ENCODE results near the gene MAP2K5. TPM values are rescaled to one million over a fixed set of nuclear protein-coding genes. Genes with fewer than 3 reads are reported as not detected.

MAP2K5 gene
- total and polyA plus RNA-seq, 9 of the 15 experiments (the other 6 are each of a cell fraction or from before 2014, with no cell fraction given) = 0.41 to 16.5 (median 7.5) TPM

- in situ Hi-C loops (cut with MboI) = no loop called here
- no peak for FAIRE-seq
- POLR2A ChIA-PET = interaction anchor here (1.1 to 1.3 kb wide), 2 partner anchors 10 to 17 kb away, joined by 3 to 4 read pairs; no protein-coding TSS in a partner anchor
- no peak for ATAC-seq
- Histone ChIP-seq H3K9me3 (replicated peaks; ENCODE audit: control insufficient read depth, insufficient read depth, low read depth, low read length) (no peaks in the 10 kb centered on the region), H4K20me1 (replicated peaks; ENCODE audit: control insufficient read depth, insufficient read depth, low read length) (no peaks in the 10 kb centered on the region), H3K27ac (ENCODE audit: extremely low read depth, low read depth, low read length) (no peak overlapping the region), H3K79me2 (ENCODE audit: control insufficient read depth, insufficient read depth, low read length) (no peaks in the 10 kb centered on the region), H3K4me2 (ENCODE audit: insufficient read depth, low read length) (no peak overlapping the region), H2AFZ (ENCODE audit: low read depth, low read length) (no peak overlapping the region), H3K9ac (ENCODE audit: insufficient read depth in 1 of 2, low read depth in 2 of 2, low read length in 2 of 2) (no peak overlapping the region), H3K9me1 (ENCODE audit: control insufficient read depth, insufficient read depth, low read length) (no peaks in the 10 kb centered on the region), H3K4me1 (replicated peaks in 1 of 2; ENCODE audit: control insufficient read depth in 2 of 2, insufficient read depth in 2 of 2, low read length in 2 of 2) (no peaks in the 10 kb centered on the region), H3K4me3 (no peak overlapping the region), H3K36me3 (ENCODE audit: control insufficient read depth, insufficient read depth, low read length) (peaks cover 10% of the 10 kb centered on the region; the same call in 1 of the 3 replicates), H3K27me3 (ENCODE audit: control insufficient read depth in 2 of 2, insufficient read depth in 2 of 2, low read length in 2 of 2) (no peaks in the 10 kb centered on the region)
- CTCF ChIA-PET (ENCODE audit: low intra/inter-chr PET ratio) = no interaction called here
- intact Hi-C loops (cut with micrococcal nuclease) = no loop called here
- no TSS peak for BruUV-seq (replicated peaks)
- DNase-seq (ENCODE audit: extremely low read depth in 1 of 4, low spot score in 3 of 4) = no peak
- 33% methylated on average over 7 of the region's 7 CpGs for WGBS (ENCODE audit: insufficient coverage, low coverage, missing lambda C conversion rate)
- TF ChIP-seq ZNF407 (IDR thresholded peaks at IDR 0.05; ENCODE audit: low read depth) (no peak), MBD2 (IDR thresholded peaks at IDR 0.05; ENCODE audit: borderline replicate concordance, low read depth) (no peak), CTCFL (IDR thresholded peaks at IDR 0.05; ENCODE audit: borderline replicate concordance, insufficient read depth, low read depth, low read length, poor library complexity, severe bottlenecking) (no peak), TARDBP (IDR thresholded peaks at IDR 0.05) (no peak), CHD4 (IDR thresholded peaks at IDR 0.05; ENCODE audit: insufficient read depth, insufficient replicate concordance, low read depth, low read length, poor library complexity, severe bottlenecking) (no peak), ZFPM2 (CRISPR knock-in tag; IDR thresholded peaks at IDR 0.05) (no peak), PRPF4 (IDR thresholded peaks at IDR 0.05; ENCODE audit: insufficient read depth, low read depth, low read length, poor library complexity, severe bottlenecking) (no peak), ZNF263 (CRISPR knock-in tag; IDR thresholded peaks at IDR 0.05; ENCODE audit: borderline replicate concordance) (no peak), BRF2 (IDR thresholded peaks at IDR 0.05; ENCODE audit: borderline replicate concordance, insufficient read depth, insufficient read length) (no peak), CBX2 (IDR thresholded peaks at IDR 0.05; ENCODE audit: insufficient read depth, low read length, poor library complexity, severe bottlenecking) (no peak), ZC3H11A (IDR thresholded peaks at IDR 0.05; ENCODE audit: low read depth, low read length) (no peak)
These were observed 44.8 kb downstream of the MAP2K5 start for GRCh38 chr15:67587331-67587730.
